ENCODE data around the gene LSM10.

The LSM10 gene

GRCh38 chr1:36349839-36350238 is 47.9 kb downstream of the LSM10 start:
- no peak for DNase-seq

DNA sequence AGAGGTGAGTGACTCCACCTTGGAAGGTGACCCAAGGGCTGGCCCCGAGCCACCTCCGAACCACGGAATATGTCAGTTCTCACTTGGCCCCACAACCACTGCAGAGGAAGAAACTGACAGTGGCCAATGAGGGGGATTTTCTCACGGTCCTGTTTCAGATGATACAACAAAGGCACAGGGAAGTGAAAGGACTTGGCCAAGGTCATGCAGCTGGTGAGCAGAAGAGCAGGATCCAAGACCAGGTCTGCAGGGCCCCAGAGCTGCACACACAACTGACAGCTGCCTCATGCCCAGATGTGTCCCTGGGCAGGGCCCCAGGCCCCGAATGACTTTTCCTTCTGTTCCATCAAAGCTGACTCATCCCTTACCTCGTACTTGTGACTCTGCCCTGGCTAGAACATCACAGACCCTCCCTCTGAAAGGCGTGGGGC is 48.5 kb downstream of the LSM10 start:
- DNase-seq = no peak

DNA sequence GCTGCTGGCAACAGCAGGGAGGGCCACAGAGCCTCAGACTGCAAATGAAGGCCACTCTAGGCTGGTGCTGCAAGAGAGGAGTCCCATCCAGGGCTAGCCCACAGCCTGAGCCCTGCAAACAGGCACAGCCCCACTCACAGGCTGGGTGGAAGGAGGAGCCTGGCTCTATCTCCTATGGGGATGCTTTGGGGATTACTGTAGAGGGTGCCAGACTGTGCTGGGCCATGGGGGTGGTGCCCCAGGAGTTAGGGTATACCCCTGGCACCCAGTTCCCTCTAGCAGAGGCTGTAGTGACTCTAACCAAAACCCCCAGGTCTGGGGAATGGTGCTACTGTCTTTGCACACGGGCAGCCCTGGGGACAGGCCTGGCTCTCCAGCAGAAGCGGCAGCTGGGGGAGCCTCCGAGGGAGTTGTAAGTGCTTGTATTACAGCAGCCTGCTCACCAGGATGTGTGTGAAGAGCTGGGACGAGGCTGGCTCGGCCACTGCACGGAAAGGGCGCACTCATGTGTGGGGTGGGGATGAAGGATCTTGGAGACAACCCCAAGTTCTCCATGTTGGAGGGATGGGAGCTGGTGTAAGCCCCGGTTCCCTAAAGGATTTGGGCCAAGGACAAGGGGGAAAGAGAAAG is 50.9 kb downstream of the LSM10 start:
- DNase-seq = no peak

DNA sequence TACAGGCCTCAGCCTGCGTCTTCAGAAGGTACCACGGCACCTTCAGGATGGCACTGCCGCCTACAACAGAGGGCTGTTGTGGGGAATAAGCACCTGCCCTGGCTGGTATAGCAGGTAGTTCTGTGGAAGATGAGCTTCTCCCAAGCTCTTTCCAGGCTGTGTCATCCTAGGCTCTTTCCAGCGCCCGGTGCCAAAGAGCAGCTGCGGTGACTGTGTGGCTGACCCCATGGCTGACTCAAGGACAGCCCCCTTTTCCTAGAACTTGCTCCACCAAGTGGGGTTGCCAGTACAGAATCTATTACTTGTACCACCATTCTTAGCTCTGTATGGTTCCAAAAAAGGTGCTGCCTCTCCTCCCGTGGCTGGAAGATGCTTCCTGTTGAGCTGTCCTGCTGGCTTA is 52.4 kb downstream of the LSM10 start:
- DNase-seq = no peak

- no peak for DNase-seq
Observed at GRCh38 chr1:36344395-36344680, 53.4 kb downstream of the LSM10 start.

GRCh38 chr1:36343651-36344394 is 53.9 kb downstream of the LSM10 start:
- no peak for DNase-seq
